ENCODE data around the gene PACS1.
"Not testable (repeated sequence)": the region's sequence is repeated elsewhere in the genome, so short reads cannot be mapped to it uniquely, and the experiment has no call there.

Gene PACS1

DNA sequence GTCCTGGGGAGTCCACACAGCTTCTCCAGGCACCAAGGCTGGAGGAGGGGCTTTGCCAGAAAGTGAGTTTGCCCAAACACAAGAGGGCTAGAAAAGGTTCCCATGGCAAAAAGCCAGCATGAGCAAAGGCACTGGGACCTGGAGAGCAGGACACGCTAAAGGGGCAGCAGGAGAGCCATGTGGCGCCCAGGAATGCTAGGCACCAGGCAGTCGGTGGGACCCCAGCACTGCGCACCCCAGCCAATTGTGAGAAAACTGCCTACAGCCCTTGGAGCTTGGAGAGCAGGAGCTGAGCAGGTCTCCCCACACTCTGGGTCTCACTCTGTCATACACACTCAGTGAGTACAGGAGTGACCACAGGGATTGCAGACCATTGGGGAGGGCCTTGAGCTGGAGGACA is 193.2 kb downstream of the PACS1 start:
- DNase-seq, result no peak

GRCh38 chr11:66263785-66264184 is 193.7 kb downstream of the PACS1 start:
- no peak for DNase-seq

DNA sequence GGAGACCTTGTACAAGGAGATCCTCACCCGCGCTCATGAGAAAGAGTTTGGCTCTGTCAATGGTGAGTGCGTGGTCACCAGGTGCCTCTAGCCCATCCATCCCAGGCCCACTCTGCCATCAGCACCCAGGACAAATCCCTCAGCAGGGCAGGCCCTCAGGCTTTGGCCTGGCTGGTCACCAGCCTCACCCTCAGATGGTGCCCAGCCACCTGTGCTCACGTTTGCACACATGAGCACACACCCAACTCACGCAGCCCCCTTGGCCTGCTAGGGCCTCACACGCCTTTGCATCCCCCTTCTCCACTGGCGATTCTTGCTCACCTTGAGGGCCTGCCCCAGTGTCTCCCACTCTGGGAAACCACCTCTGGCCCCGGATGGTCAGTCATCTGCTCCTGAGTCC is 194.3 kb downstream of the PACS1 start:
- no peak for DNase-seq

GRCh38 chr11:66264914-66265313 is 194.8 kb downstream of the PACS1 start:
- peak in 1 of 2 experiments; percentile 3 for DNase-seq

DNA sequence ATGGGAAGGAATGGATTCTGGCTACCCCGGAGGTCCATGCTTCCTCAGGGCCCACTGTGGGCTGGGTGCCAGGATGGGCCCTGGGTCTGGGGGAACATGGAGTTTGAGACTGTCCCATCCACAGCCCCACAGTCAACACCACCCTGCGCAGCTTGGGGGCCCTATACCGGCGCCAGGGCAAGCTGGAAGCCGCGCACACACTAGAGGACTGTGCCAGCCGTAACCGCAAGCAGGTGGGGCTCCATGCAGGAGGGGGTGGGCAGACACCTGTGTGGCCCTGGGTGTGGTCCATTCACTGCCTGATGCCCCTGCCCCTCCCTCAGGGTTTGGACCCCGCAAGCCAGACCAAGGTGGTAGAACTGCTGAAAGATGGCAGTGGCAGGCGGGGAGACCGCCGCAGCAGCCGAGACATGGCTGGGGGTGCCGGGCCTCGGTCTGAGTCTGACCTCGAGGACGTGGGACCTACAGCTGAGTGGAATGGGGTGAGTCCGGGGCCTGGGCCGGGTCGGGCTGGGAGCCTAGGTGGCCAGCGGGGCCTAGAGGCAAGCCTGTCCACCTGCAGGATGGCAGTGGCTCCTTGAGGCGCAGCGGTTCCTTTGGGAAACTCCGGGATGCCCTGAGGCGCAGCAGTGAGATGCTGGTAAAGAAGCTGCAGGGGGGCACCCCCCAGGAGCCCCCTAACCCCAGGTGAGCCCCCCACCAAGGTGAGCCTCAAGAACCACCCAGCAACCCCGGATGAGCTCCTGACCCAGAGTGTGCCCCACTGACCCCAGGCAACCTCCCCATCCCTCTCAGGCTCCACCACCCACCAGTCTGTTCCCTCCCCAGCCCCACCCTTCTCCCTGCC is 195.7 kb downstream of the PACS1 start:
- no peak for DNase-seq

DNA sequence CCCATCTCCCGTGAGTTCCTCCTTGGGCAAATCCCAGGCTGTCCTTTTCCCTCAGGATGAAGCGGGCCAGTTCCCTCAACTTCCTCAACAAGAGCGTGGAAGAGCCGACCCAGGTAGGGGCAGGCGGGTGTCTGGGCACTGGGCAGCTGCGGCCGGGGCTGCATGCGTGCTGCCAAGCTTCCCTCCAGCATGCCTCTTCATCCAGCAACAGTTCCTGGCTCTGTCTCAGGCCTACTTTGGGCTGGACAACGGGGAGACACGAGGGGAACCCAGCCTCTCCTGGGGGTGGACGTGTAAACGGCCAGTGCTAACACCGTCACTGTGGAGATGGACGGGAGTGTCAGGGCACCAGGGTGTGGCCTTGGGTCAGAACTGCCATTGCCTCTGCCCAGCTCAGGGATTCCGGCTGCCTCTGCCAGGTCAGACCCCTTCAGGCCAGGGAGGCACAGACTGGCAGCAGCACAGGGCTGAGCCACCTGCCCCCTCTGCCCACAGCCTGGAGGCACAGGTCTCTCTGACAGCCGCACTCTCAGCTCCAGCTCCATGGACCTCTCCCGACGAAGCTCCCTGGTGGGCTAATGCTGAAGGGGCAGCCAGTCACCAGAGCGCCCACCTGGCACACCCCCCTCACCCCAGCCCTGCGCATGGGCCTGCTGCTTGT is 196.4 kb downstream of the PACS1 start:
- DNase-seq, result no peak

DNA sequence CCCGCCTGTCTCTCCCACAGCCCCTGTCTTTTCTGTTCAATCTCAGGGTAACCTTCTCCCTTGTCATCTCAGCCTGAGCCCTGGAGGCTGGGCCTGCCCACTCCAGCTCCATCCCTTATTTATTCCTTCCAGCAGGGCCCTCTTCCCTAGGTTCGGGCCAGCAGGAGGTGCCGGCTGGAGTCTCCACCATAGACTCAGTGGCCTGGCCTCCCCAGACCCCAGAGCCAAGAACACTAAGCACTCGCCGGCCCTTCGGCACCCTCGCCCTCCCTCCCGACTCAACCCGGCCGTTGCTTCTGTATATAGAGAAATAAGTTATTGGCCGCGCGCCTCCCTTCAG is 196.9 kb downstream of the PACS1 start:
- DNase-seq, result no peak

- DNase-seq, result peak; percentile 65 to 79
These were observed 197.5 kb downstream of the PACS1 start for GRCh38 chr11:66267379-66268243.

GRCh38 chr11:66268244-66268951 is 198.3 kb downstream of the PACS1 start, which contains the start of gene RAB1B:
Gene RAB1B (plus strand): TSS chr11:66268639. CDS start chr11:66268680, 41 bp downstream.
- DNase-seq, result peak; percentile 99

DNA sequence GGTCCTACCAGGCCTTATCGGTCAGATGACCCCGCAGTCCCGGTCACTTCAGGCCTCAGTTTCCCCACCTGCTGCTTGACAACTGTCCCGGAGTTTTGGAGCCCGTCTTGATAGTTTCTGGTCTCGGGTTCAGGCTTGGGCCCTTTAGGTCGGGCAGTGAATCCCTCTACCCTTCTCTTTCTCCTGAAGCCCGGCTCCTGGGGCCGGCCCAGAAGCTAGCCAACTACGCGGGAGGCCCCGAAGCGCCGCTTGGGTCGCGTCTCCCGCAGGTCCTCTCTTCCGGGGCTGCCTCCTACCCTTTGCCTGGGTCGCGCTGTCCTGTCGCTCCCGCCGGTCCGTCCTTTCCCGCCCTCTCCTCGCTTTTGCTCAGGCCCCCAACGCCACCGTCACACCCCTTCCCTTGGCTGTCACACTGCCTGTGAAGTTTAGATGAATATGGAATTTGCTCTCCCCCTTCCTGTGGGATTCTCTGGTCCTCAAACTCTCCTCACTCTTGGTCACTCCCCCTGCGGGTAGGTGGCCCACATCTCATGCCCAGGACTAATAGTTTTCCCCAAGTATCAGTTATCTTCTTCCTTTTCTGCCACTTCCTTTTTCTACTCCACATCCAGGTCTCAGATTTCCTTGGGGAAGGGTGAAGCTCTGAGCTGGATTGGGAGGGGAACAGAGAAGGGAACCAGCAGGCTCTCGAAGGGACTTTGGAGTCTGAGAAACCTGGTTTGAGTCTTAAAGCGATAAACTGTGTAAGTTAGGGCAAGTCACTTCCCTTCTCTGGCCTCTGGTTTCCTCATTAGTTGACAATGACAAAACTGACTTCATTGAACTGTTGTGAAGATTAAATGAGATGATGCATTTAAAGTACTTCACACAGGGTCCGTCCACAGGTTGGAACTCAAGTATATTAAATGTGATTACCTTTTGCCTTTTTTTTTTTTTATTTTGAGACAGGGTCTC is 199.2 kb downstream of the PACS1 start:
- DNase-seq, result no peak

- no peak for DNase-seq
These were observed 201.7 kb downstream of the PACS1 start for GRCh38 chr11:66271816-66272215.

- no peak for DNase-seq
These were observed 202.5 kb downstream of the PACS1 start for GRCh38 chr11:66272596-66272995.

DNA sequence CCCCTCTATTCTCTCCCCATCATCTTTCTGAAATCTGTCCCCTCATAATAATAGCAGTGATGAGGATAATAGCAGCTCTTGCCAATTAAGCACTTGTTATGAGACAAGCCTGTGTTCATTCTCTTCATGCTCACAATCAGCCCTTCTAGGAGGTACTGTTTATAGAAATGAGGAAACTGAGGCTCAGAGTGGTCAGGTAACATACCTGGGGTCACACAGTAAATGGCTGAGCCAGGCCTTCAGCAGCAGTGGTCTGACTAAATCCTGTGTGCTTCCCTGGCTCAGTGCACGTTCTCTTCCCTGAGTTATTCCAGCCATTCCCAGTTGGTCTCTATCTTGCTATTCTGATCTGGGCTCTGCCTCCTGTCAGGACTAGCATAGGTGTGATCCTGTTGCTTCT is 204.1 kb downstream of the PACS1 start:
- DNase-seq, result no peak

DNA sequence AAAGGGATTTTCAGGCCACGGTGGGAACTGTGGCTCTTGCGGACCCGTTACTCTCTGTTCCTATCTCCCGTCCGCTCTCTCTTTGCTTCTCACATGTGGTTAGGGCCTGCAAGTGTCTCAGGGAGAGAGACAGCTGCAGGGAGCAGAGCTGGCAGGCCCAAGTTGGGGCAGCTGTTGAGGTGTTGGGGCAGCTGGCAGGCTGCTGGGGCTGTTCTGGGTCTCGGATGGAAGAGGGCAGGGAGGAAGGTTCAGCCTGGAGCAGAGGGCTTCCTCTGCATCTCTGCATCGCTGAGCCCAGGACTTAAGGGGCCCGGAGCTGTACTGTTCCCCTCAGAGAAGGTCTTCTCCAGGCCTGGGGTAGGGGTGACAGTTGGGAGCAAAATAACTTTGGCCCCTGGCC is 205.3 kb downstream of the PACS1 start:
- no peak for DNase-seq

DNA sequence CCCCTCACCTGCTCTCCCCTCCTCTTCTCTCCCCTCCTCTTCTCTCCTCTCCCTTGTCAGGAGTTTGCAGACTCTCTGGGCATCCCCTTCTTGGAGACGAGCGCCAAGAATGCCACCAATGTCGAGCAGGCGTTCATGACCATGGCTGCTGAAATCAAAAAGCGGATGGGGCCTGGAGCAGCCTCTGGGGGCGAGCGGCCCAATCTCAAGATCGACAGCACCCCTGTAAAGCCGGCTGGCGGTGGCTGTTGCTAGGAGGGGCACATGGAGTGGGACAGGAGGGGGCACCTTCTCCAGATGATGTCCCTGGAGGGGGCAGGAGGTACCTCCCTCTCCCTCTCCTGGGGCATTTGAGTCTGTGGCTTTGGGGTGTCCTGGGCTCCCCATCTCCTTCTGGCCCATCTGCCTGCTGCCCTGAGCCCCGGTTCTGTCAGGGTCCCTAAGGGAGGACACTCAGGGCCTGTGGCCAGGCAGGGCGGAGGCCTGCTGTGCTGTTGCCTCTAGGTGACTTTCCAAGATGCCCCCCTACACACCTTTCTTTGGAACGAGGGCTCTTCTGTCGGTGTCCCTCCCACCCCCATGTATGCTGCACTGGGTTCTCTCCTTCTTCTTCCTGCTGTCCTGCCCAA is 206.0 kb downstream of the PACS1 start:
- no peak for DNase-seq

GRCh38 chr11:66276619-66277018 is 206.5 kb downstream of the PACS1 start:
- DNase-seq, result not testable (repeated sequence)

- not testable (repeated sequence) for DNase-seq
These were observed 207.0 kb downstream of the PACS1 start for GRCh38 chr11:66277064-66277463.

DNA sequence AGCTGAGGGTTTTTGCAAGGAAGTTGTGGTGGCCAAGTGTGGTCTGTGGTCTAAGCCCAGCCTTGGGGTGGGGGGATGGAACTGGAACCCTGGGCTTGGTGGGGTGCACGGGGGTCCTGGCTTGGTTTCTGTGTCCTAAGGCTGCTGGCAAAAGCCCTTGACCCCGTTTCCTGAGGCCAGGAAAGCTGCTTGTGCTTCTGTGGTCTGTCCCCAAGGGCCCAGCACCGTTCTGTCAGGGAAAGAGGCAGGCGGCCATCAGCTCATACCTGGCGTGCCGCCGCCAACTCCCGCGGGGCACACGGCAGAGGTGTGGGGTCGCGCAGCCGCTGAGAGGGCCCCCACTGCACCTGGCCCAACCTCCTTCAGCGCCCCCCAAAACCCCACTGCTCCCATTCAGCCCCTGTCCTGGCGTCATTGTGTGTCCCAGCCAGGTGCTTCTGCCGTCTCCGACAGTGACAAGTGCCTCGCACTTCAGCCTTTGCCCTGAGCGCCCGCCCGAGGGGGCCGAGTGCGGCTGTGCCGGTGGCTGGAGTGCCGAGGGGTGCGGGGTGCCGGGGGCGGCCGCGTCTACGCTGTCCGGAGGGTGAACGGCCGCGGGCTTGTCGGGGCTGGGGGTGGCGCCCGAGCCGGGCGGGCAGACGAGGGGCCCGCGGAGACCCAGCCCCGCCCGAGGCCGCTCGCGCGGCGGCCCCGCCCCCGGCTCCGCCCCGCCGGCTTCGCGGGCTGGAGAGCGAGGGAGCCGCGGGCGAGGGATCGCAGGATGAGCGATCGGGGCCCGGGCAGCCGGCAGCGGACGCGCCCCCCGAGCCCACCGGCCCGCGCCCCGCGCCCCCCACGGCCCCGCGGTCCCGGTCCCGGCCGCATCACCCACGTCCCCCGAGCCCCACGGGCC is 207.6 kb downstream of the PACS1 start, which contains the start of gene CNIH2:
Gene CNIH2, plus strand, starts transcription at position 705 of the 892 bp plus-strand sequence. CDS start 282 bp downstream, outside the sequence.
- peak; percentile 28 to 47 for DNase-seq

DNA sequence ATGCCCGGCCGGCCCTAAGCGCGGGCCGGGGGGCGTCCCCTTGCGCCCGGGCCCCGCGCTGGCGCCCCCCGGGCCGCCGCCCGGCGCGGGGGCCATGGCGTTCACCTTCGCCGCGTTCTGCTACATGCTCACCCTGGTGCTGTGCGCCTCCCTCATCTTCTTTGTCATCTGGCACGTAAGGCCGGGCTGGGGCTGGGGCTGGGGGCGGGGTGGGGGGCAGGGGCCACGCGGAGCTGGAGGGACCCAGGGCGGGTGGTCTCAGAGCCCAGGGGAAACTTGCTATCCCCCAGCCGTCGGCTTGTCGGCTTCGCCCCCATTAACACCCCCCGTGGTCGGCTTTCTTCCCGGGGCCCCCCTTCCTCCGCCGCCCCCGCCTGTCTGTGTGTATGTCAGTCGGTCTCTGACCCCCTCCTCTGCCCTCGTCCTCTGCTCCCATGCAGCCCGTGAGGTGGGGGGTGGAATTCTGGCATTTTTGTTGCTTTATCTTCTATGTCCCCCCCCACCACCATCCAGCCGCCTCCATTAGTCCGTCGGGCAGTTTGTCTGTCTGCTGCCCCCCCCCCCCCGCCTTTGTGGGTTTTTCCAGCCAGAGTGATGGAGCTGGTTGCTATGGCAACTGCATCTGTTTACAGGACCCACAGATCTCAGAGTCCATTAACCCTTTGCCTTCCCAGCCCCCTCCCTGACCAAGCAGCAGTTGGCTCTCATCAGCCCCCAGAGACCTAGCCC is 208.5 kb downstream of the PACS1 start:
- DNase-seq, result no peak

All from NCI-H2081 (cell line).